Myometrial cell (primary cell): ENCODE results near the gene OR1S2. TPM values are rescaled to one million over a fixed set of nuclear protein-coding genes. Genes with fewer than 3 reads are reported as not detected.

ENCODE experiments used
- total RNA-seq: library from RNA; depleted of rRNA; stranded (reverse); fragments of >200 nt; gene quantifications from 2 replicates; pipeline ENCODE4 v1.2.3, GENCODE V29; 2015

Gene OR1S2
- total RNA-seq = not detected in 2 replicates

GRCh38 chr11:58204042-58204441 lies at the start of gene OR1S2:
TSS of gene OR1S2 (minus strand) at chr11:58204142. CDS start at chr11:58204142, 0 bp downstream.

GRCh38 chr11:58212420-58212819 lies 8.5 kb upstream of the OR1S2 start, which contains the start of gene OR1S1:
TSS of gene OR1S1 (plus strand) at chr11:58212720.

GRCh38 chr11:58188770-58189169 lies 15.2 kb downstream of the OR1S2 start, which contains the start of gene OR9Q2:
TSS of gene OR9Q2 (plus strand) at chr11:58189070. CDS start at chr11:58190491, 1,421 bp downstream.

Other genes with a start within 250 kb of the OR1S2 start
- gene OR9Q1, start 180.3 kb downstream of the OR1S2 start, total RNA-seq = not detected in 2 replicates
- not detected in 2 replicates for gene OR6Q1, start 173.2 kb downstream of the OR1S2 start, total RNA-seq
- gene OR9I1, start 78.6 kb downstream of the OR1S2 start, total RNA-seq = not detected in 2 replicates
- gene OR9Q2, start 15.1 kb downstream of the OR1S2 start, total RNA-seq = not detected in 2 replicates
- not detected in 2 replicates for gene OR1S1, start 8.6 kb upstream of the OR1S2 start, total RNA-seq
- not detected in 2 replicates for gene OR10Q1, start 24.8 kb upstream of the OR1S2 start, total RNA-seq
- gene OR10W1, start 64.1 kb upstream of the OR1S2 start, total RNA-seq = not detected in 2 replicates
- gene OR5B17, start 154.9 kb upstream of the OR1S2 start, total RNA-seq = not detected in 2 replicates
- gene OR5B3, start 202.7 kb upstream of the OR1S2 start, total RNA-seq = not detected in 2 replicates
- not detected in 2 replicates for gene OR5B2, start 224.0 kb upstream of the OR1S2 start, total RNA-seq
- gene OR5B12, start 238.1 kb upstream of the OR1S2 start, total RNA-seq = not detected in 2 replicates